H9 (cell line): ENCODE measurements around the gene CPT1A. TPM values are rescaled to one million over a fixed set of nuclear protein-coding genes. Genes with fewer than 3 reads are reported as not detected.

ENCODE experiments used
- DNase-seq: peaks from one replicate; pipeline ENCODE4 v3.0.0-alpha.2; 2017
- H2AFZ ChIP-seq: one replicate; pipeline ENCODE4 v1.6.1; 2013; ENCODE audit warnings: mild to moderate bottlenecking, low read length, control low read depth, moderate library complexity
- H2AK5ac ChIP-seq: 2 replicates; pipeline ENCODE4 v1.6.1; 2013; ENCODE audit warnings: low read length, control low read depth, mixed read lengths; ENCODE audit not compliant: insufficient read length
- H2BK120ac ChIP-seq: one replicate; pipeline ENCODE4 v1.6.1; 2013; ENCODE audit warnings: low read depth, mild to moderate bottlenecking, low read length, control low read depth, inconsistent platforms; ENCODE audit not compliant: poor library complexity, severe bottlenecking
- H2BK12ac ChIP-seq: 2 replicates; pipeline ENCODE4 v1.6.1; 2013; ENCODE audit warnings: low read length, control low read depth, mixed read lengths, low read depth; ENCODE audit not compliant: insufficient read length
- H2BK15ac ChIP-seq: 2 replicates; pipeline ENCODE4 v1.6.1; 2013; ENCODE audit warnings: low read depth, low read length, control low read depth
- H2BK20ac ChIP-seq: one replicate; pipeline ENCODE4 v1.6.1; 2013; ENCODE audit warnings: low read depth, mild to moderate bottlenecking, low read length, control low read depth, inconsistent platforms; ENCODE audit not compliant: poor library complexity, severe bottlenecking
- H2BK5ac ChIP-seq: 2 replicates; pipeline ENCODE4 v1.6.1; 2013; ENCODE audit warnings: low read length, control low read depth, mixed read lengths; ENCODE audit not compliant: insufficient read length
- H3K14ac ChIP-seq: 2 replicates; pipeline ENCODE4 v1.6.1; 2013; ENCODE audit warnings: low read length, control low read depth; ENCODE audit not compliant: insufficient read depth
- H3K18ac ChIP-seq: 2 replicates; pipeline ENCODE4 v1.6.1; 2013; ENCODE audit warnings: low read depth, mild to moderate bottlenecking, mixed read lengths, low read length, control low read depth; ENCODE audit not compliant: insufficient read length
- H3K23ac ChIP-seq: 2 replicates; pipeline ENCODE4 v1.6.1; 2013; ENCODE audit warnings: low read length, control low read depth, mixed read lengths, low read depth; ENCODE audit not compliant: insufficient read length
- H3K23me2 ChIP-seq: 2 replicates; pipeline ENCODE4 v1.6.1; 2013; ENCODE audit warnings: low read depth, mild to moderate bottlenecking, mixed read lengths, low read length, control low read depth; ENCODE audit not compliant: insufficient read length, poor library complexity, severe bottlenecking
- H3K27ac ChIP-seq: 2 replicates; pipeline ENCODE4 v1.5.1; 2013; ENCODE audit warnings: low read length, control low read depth, mixed read lengths, low read depth; ENCODE audit not compliant: insufficient read length
- H3K27me3 ChIP-seq: 2 replicates; pipeline ENCODE4 v1.6.1; 2013; ENCODE audit warnings: low read length, control low read depth, inconsistent platforms; ENCODE audit not compliant: insufficient read depth
- H3K4ac ChIP-seq: 2 replicates; pipeline ENCODE4 v1.6.1; 2013; ENCODE audit warnings: low read depth, mild to moderate bottlenecking, control low read depth, inconsistent platforms, low read length, moderate library complexity
- H3K4me1 ChIP-seq: 2 replicates; pipeline ENCODE4 v1.6.1; 2013; ENCODE audit warnings: low read length, control low read depth, inconsistent platforms; ENCODE audit not compliant: insufficient read depth
- H3K4me2 ChIP-seq: 2 replicates; pipeline ENCODE4 v1.6.1; 2013; ENCODE audit warnings: low read length, control low read depth, mixed read lengths; ENCODE audit not compliant: insufficient read length, insufficient read depth
- H3K56ac ChIP-seq: 2 replicates; pipeline ENCODE4 v1.6.1; 2013; ENCODE audit warnings: low read depth, mild to moderate bottlenecking, mixed read lengths, low read length, control low read depth; ENCODE audit not compliant: insufficient read length
- H3K79me1 ChIP-seq: 2 replicates; pipeline ENCODE4 v1.6.1; 2013; ENCODE audit warnings: low read depth, mild to moderate bottlenecking, moderate library complexity, low read length, control low read depth, inconsistent platforms; ENCODE audit not compliant: insufficient read depth, poor library complexity, severe bottlenecking
- H3K79me2 ChIP-seq: 2 replicates; pipeline ENCODE4 v1.6.1; 2013; ENCODE audit warnings: low read length, control low read depth, inconsistent platforms; ENCODE audit not compliant: insufficient read depth
- H3K9ac ChIP-seq: 2 replicates; pipeline ENCODE4 v1.6.1; 2013; ENCODE audit warnings: low read length, control low read depth, mixed read lengths; ENCODE audit not compliant: insufficient read length; ENCODE audit errors: extremely low read depth
- H3K9me3 ChIP-seq: one replicate; pipeline ENCODE4 v1.6.1; 2013; ENCODE audit warnings: low read depth, low read length, inconsistent platforms; ENCODE audit not compliant: control insufficient read depth
- H3T11ph ChIP-seq: one replicate; pipeline ENCODE4 v1.6.1; 2013; ENCODE audit warnings: mild to moderate bottlenecking, low read length, control low read depth, inconsistent platforms
- H4K20me1 ChIP-seq: one replicate; pipeline ENCODE4 v1.6.1; 2013; ENCODE audit not compliant: control insufficient read depth, insufficient read length, insufficient read depth
- H4K5ac ChIP-seq: 2 replicates; pipeline ENCODE4 v1.6.1; 2013; ENCODE audit warnings: low read depth, mild to moderate bottlenecking, mixed read lengths, low read length, control low read depth; ENCODE audit not compliant: insufficient read length
- H4K8ac ChIP-seq: replicated peaks from 2 replicates; pipeline ENCODE4 v1.6.1; 2013; ENCODE audit warnings: low read length, control low read depth, mixed read lengths, low read depth; ENCODE audit not compliant: insufficient read length
- H4K91ac ChIP-seq: 2 replicates; pipeline ENCODE4 v1.6.1; 2013; ENCODE audit warnings: low read depth, mild to moderate bottlenecking, moderate library complexity, mixed read lengths, low read length, control low read depth; ENCODE audit not compliant: insufficient read length
- H3K27ac Mint-ChIP-seq, 3 experiments: 2 replicates in 2 of 3; 3 replicates in 1 of 3; pipeline ENCODE4 v1.8.0; 2020 to 2021; ENCODE audit warnings: mixed read lengths in 3 of 3, mild to moderate bottlenecking in 1 of 3, moderate library complexity in 1 of 3
- H3K27me3 Mint-ChIP-seq: 2 replicates; pipeline ENCODE4 v1.8.0; 2021; ENCODE audit warnings: low read depth, mild to moderate bottlenecking, moderate library complexity, mixed read lengths
- H3K36me3 Mint-ChIP-seq, 3 experiments: 2 replicates in 2 of 3; 3 replicates in 1 of 3; pipeline ENCODE4 v1.8.0; 2020 to 2021; ENCODE audit warnings: low read depth in 3 of 3, mixed read lengths in 3 of 3; ENCODE audit not compliant: insufficient read depth in 1 of 3
- H3K4me1 Mint-ChIP-seq, 2 experiments: 2 replicates each; pipeline ENCODE4 v1.8.0; 2020; ENCODE audit warnings: mixed read lengths in 2 of 2
- H3K4me3 Mint-ChIP-seq, 2 experiments: 2 replicates in 1 of 2; 3 replicates in 1 of 2; pipeline ENCODE4 v1.8.0; 2020 to 2021; ENCODE audit warnings: mild to moderate bottlenecking in 2 of 2, mixed read lengths in 2 of 2, moderate library complexity in 1 of 2
- H3K9me3 Mint-ChIP-seq, 2 experiments: 2 replicates in 1 of 2; 3 replicates in 1 of 2; pipeline ENCODE4 v1.8.0; 2020; ENCODE audit warnings: mild to moderate bottlenecking in 2 of 2, mixed read lengths in 2 of 2, moderate library complexity in 1 of 2
- CTCF ChIP-seq: fragments of 200-600 bp; sonication (generic); conservative IDR thresholded peaks from 3 replicates; pipeline ENCODE4 v1.8.0; 2021; ENCODE audit warnings: antibody characterized with exemption, mild to moderate bottlenecking
- WGBS: extraction: QIAGEN DNeasy Blood & Tissue Kit; methylation state at CpG from one replicate; pipeline ENCODE4 v1.1.7; 2013; ENCODE audit warnings: missing lambda C conversion rate, low lambda C conversion rate, mixed read lengths; ENCODE audit not compliant: insufficient read length; ENCODE audit errors: extremely low coverage; 5-methylcytosine and 5-hydroxymethylcytosine counted together
- total RNA-seq: library from RNA; stranded (reverse); gene quantifications from 2 replicates; pipeline ENCODE4 v1.2.1, GENCODE V29; 2021

The CPT1A gene
- total RNA-seq, 1 experiment from 2014 or later = 7.5 TPM

DNA sequence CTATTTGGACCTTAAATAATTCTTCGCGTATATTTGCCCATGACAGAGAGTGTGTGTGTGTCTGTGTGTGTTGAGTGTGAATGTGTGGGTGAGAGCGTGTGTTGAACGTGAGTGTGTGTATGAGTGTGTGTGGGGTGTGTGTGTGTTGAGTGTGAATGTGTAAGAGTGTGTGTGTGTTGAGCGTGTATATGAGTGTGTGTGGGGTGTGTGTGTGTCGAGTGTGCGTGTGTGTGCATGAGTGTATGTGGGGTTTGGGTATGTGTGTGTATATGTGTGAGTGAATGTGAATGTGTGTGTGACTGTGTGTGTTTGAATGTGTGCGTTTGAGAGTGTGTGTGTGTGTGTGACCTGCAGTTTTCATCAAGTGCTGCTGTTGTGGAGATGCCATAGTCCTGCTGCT is 130.6 kb downstream of the CPT1A start:
- H3K4ac ChIP-seq = no peak overlapping the region
- H3K9me3 Mint-ChIP-seq = no peaks in the 10 kb centered on the region
- no peak overlapping the region for H3K18ac ChIP-seq
- no peak overlapping the region for H4K91ac ChIP-seq
- H3K27me3 ChIP-seq = no peaks in the 10 kb centered on the region
- no peak overlapping the region for H2BK20ac ChIP-seq
- no peaks in the 10 kb centered on the region for H3K79me1 ChIP-seq
- no peak overlapping the region for H3K27ac ChIP-seq
- H4K5ac ChIP-seq = no peak overlapping the region
- peaks cover 3% of the 10 kb centered on the region; the same call in 1 of the 2 replicates for H3K4me1 ChIP-seq
- no peak overlapping the region for H2BK15ac ChIP-seq
- H3K23me2 ChIP-seq = no peaks in the 10 kb centered on the region
- H3K14ac ChIP-seq = no peak overlapping the region
- no peak overlapping the region for H2AK5ac ChIP-seq
- DNase-seq = no peak
- no peak for TF ChIP-seq CTCF
- H2BK5ac ChIP-seq = no peak overlapping the region
- H4K20me1 ChIP-seq = no peaks in the 10 kb centered on the region
- no peak overlapping the region for H3K4me2 ChIP-seq
- H2AFZ ChIP-seq = no peak overlapping the region
- no peak overlapping the region for H3K23ac ChIP-seq
- H3K56ac ChIP-seq = peak overlapping the region; percentile 29
- H3T11ph ChIP-seq = no peak overlapping the region
- H3K4me1 Mint-ChIP-seq = peaks cover 45 to 46% of the 10 kb centered on the region in 2 experiments
- H3K9me3 ChIP-seq = no peaks in the 10 kb centered on the region
- no peaks in the 10 kb centered on the region for H3K36me3 Mint-ChIP-seq
- no peak overlapping the region for H3K4me3 Mint-ChIP-seq
- H3K9ac ChIP-seq = no peak overlapping the region
- no peak overlapping the region for H3K27ac Mint-ChIP-seq
- H2BK120ac ChIP-seq = no peak overlapping the region
- H4K8ac ChIP-seq = no peak overlapping the region
- H3K79me2 ChIP-seq = no peaks in the 10 kb centered on the region
- WGBS = 100% methylated on average over 5 of the region's 8 CpGs
- H2BK12ac ChIP-seq = no peak overlapping the region
- H3K27me3 Mint-ChIP-seq = no peaks in the 10 kb centered on the region; the same call in 1 of the 2 replicates
